Cardiac fibroblast (primary cell): ENCODE measurements around the gene ADARB2.

Experiments
- DNase-seq, 2 donors: peaks; one replicate each; pipeline versions ENCODE4 v3.0.0 to v3.0.0-alpha.2; 2010; ENCODE audit warnings: low read depth in 2 of 2
- H3K4me3 ChIP-seq, 2 donors: replicated peaks in 1 of 2; 1 replicate in 1 of 2; 2 replicates in 1 of 2; pipeline ENCODE4 v1.5.1; 2011; ENCODE audit warnings: low read depth in 2 of 2, low read length in 2 of 2, mild to moderate bottlenecking in 2 of 2, moderate library complexity in 1 of 2
- CTCF ChIP-seq: IDR thresholded peaks from one replicate; pipeline ENCODE4 v1.5.1; 2011; ENCODE audit warnings: low read depth, mild to moderate bottlenecking, low read length, inconsistent platforms

ADARB2 gene

GRCh38 chr10:1712314-1712713, 25.0 kb downstream of the ADARB2 start:
- no peak overlapping the region for H3K4me3 ChIP-seq
- TF ChIP-seq CTCF, result no peak
- DNase-seq, result no peak

- no peak overlapping the region for H3K4me3 ChIP-seq
- DNase-seq, result no peak
- no peak for TF ChIP-seq CTCF
These were observed 28.2 kb downstream of the ADARB2 start for GRCh38 chr10:1709161-1709560.

- no peak for TF ChIP-seq CTCF
- no peak for DNase-seq
- no peak overlapping the region for H3K4me3 ChIP-seq
These were observed 28.6 kb downstream of the ADARB2 start for GRCh38 chr10:1708746-1709145.

GRCh38 chr10:1706711-1707110, 30.6 kb downstream of the ADARB2 start:
- TF ChIP-seq CTCF, result no peak

GRCh38 chr10:1706256-1706655, 31.1 kb downstream of the ADARB2 start:
- DNase-seq, result no peak
- no peak overlapping the region for H3K4me3 ChIP-seq
- no peak for TF ChIP-seq CTCF

More at GRCh38 chr10:1706711-1707110, 30.6 kb downstream of the ADARB2 start:
- no peak overlapping the region for H3K4me3 ChIP-seq
- DNase-seq, result no peak

- no peak overlapping the region for H3K4me3 ChIP-seq
- TF ChIP-seq CTCF, result no peak
- no peak for DNase-seq
These were observed 39.1 kb downstream of the ADARB2 start for GRCh38 chr10:1698185-1698584.

GRCh38 chr10:1696106-1696505, 41.2 kb downstream of the ADARB2 start:
- DNase-seq, result no peak
- no peak for TF ChIP-seq CTCF
- no peak overlapping the region for H3K4me3 ChIP-seq
